Common myeloid progenitor, CD34-positive (primary cell): ENCODE data around the gene ZFAND3.

Source experiments
- CTCF ChIA-PET: fragments of 350-600 bp; sonication (Branson Sonifier 250); formaldehyde crosslinking; loops from one replicate; lab custom pipeline; 2021; ENCODE audit warnings: antibody characterized with exemption; lab: Charles Lee
- POLR2A ChIA-PET: fragments of 350-600 bp; sonication (Branson Sonifier 250); formaldehyde crosslinking; loops from one replicate; lab custom pipeline; 2021; ENCODE audit warnings: antibody characterized with exemption; lab: Charles Lee
- DNase-seq, 3 donors: peaks; one replicate each; pipeline versions ENCODE4 v3.0.0 to v3.0.0-alpha.2; 2013
- H3K27ac ChIP-seq, 2 experiments: 1 replicate in 1 of 2; 2 replicates in 1 of 2; pipeline ENCODE4 v1.7.0; 2013; ENCODE audit warnings: inconsistent platforms in 2 of 2, low read length in 2 of 2, mild to moderate bottlenecking in 2 of 2, low read depth in 1 of 2, moderate library complexity in 1 of 2; ENCODE audit not compliant: severe bottlenecking in 2 of 2, insufficient read depth in 1 of 2, poor library complexity in 1 of 2
- H3K27me3 ChIP-seq, 5 experiments: replicated peaks in 2 of 5; 1 replicate in 3 of 5; 2 replicates in 2 of 5; pipeline versions ENCODE4 v1.6.1 to v1.7.0; 2013; ENCODE audit warnings: low read length in 4 of 5, mild to moderate bottlenecking in 2 of 5, moderate library complexity in 2 of 5, inconsistent platforms in 1 of 5; ENCODE audit not compliant: insufficient read depth in 5 of 5, control insufficient read depth in 4 of 5
- H3K36me3 ChIP-seq, 4 experiments: 1 replicate in 2 of 4; 2 replicates in 2 of 4; pipeline versions ENCODE4 v1.6.1 to v1.7.0; 2013; ENCODE audit warnings: low read length in 3 of 4, control low read depth in 1 of 4, mild to moderate bottlenecking in 1 of 4; ENCODE audit not compliant: control insufficient read depth in 4 of 4, insufficient read depth in 4 of 4
- H3K4me1 ChIP-seq, 4 experiments: 1 replicate in 3 of 4; 2 replicates in 1 of 4; pipeline versions ENCODE4 v1.6.1 to v1.7.1; 2013; ENCODE audit warnings: low read length in 3 of 4, mild to moderate bottlenecking in 3 of 4, control low read depth in 1 of 4, inconsistent platforms in 1 of 4, moderate library complexity in 1 of 4; ENCODE audit not compliant: control insufficient read depth in 4 of 4, insufficient read depth in 4 of 4; ENCODE audit errors: control extremely low read depth in 1 of 4
- H3K4me3 ChIP-seq, 7 experiments: 1 replicate in 4 of 7; 2 replicates in 3 of 7; pipeline versions ENCODE4 v1.5.1 to v1.7.0; 2013; ENCODE audit warnings: mild to moderate bottlenecking in 7 of 7, low read length in 6 of 7, moderate library complexity in 6 of 7, inconsistent platforms in 2 of 7, low read depth in 2 of 7, control low read depth in 1 of 7; ENCODE audit not compliant: insufficient read depth in 4 of 7, control insufficient read depth in 1 of 7; ENCODE audit errors: extremely low read depth in 1 of 7
- H3K9me3 ChIP-seq, 5 experiments: 1 replicate in 4 of 5; 2 replicates in 1 of 5; pipeline versions ENCODE4 v1.6.1 to v1.7.1; 2013; ENCODE audit warnings: low read length in 4 of 5, mild to moderate bottlenecking in 2 of 5, inconsistent platforms in 1 of 5, low read depth in 1 of 5, moderate library complexity in 1 of 5; ENCODE audit not compliant: control insufficient read depth in 4 of 5, insufficient read depth in 2 of 5; ENCODE audit errors: control extremely low read depth in 1 of 5
- WGBS: methylation state at CpG from one replicate; pipeline ENCODE4 v1.1.5; 2013; ENCODE audit not compliant: insufficient coverage; 5-methylcytosine and 5-hydroxymethylcytosine counted together

Gene ZFAND3

DNA sequence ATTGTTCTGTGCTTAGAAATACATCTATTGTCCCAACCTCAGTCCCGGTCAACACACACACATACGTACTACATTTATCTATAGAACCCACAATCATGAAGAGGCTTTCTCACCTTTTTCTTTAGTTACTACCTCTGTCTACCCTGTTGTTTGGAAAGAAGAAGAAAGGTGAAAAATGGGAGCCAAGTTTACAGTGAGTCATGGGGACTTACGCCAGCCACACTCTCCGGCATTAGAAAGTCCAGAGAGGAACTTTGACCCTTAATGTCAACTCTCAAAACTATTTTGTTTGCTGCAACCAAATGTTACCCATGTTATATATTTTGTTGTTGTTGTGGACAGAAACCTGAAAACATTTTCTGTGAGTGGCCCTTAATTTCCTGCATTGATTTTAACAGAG is 259.1 kb downstream of the ZFAND3 start:
- H3K27me3 ChIP-seq: no peaks in the 10 kb centered on the region
- no peak overlapping the region for H3K4me3 ChIP-seq
- ChIA-PET CTCF (no interaction called here), POLR2A (no interaction called here)
- peaks cover 10 to 19% (median 14%) of the 10 kb centered on the region in 4 experiments for H3K36me3 ChIP-seq
- no peak overlapping the region for H3K27ac ChIP-seq
- peaks cover 0 to 4% (median 2%) of the 10 kb centered on the region in 5 experiments for H3K9me3 ChIP-seq
- DNase-seq: no peak
- no peaks in the 10 kb centered on the region for H3K4me1 ChIP-seq
- WGBS: no CpG with 5 or more reads among the region's 4 CpGs

DNA sequence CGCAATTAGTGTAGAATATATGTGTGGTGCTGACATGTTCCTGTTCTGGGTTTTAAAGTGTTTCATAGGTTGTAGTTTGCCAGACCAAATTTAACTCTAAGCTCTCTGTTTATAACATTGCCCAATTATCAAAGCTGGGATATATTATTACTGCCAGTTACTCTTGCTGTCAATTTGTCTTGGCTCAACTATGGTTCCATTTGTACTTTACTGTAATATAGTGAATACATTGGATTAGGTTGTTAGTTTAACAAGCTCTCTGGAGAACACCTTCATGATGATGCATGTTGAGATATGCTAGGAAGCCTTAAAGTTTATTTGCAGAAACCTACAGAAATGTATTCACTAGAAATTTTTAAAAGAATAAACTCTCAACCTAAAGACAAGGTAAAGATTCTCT is 259.6 kb downstream of the ZFAND3 start:
- Histone ChIP-seq H3K4me3 (no peak overlapping the region), H3K9me3 (peaks cover 0 to 4% (median 2%) of the 10 kb centered on the region in 5 experiments), H3K27me3 (no peaks in the 10 kb centered on the region), H3K27ac (no peak overlapping the region), H3K4me1 (no peaks in the 10 kb centered on the region), H3K36me3 (peaks cover 10 to 19% (median 14%) of the 10 kb centered on the region in 4 experiments)
- no CpG with 5 or more reads among the region's 1 CpG for WGBS
- ChIA-PET POLR2A (no interaction called here), CTCF (no interaction called here)
- DNase-seq: no peak

DNA sequence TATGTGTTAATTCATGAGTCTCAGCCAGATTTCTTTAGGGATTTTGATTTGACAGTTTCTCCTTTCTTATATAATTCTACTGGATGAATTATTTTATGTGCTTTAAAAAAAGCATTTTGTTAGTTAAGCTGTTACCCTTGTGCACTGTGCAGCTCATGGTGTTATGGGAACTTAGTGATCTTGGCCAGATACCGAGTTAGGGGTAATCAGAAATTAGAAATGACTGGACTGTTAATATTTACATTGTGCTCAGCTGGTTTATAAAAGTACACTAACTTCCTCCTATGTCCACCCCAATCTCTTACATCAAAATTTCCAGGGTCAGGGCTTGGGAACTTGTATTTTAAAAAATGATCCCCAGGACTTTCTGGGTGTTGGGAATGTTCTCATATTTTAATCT is 260.0 kb downstream of the ZFAND3 start:
- no peaks in the 10 kb centered on the region for H3K4me1 ChIP-seq
- ChIA-PET POLR2A (no interaction called here), CTCF (no interaction called here)
- no CpG with 5 or more reads among the region's 1 CpG for WGBS
- H3K36me3 ChIP-seq: peaks cover 10 to 19% (median 15%) of the 10 kb centered on the region in 4 experiments
- H3K27ac ChIP-seq: no peak overlapping the region
- peaks cover 0 to 2% (median 2%) of the 10 kb centered on the region in 5 experiments for H3K9me3 ChIP-seq
- H3K4me3 ChIP-seq: no peak overlapping the region
- no peak for DNase-seq
- no peaks in the 10 kb centered on the region for H3K27me3 ChIP-seq

DNA sequence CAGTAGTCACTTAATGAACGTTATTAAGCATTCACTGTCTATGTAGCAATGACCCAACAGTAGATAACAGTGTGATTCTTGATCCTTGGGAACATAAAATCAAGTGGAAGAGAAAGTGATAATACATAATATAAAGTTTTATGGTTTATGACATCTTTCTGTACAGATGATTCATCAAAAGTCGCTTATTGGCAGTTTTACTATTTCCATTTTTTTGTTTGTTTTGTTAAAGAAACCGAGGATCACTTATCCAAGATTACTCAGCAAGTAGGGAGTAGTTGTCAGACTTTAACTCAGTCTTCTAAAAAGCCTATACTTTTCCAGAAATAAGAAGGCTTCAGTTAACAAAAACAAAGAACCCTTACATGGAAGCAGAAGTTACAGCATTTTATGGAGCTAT is 260.8 kb downstream of the ZFAND3 start:
- ChIA-PET CTCF (no interaction called here), POLR2A (no interaction called here)
- Histone ChIP-seq H3K9me3 (peaks cover 0 to under 1% (median 0%) of the 10 kb centered on the region in 5 experiments), H3K36me3 (peaks cover 5 to 22% (median 15%) of the 10 kb centered on the region in 4 experiments), H3K27me3 (no peaks in the 10 kb centered on the region), H3K4me1 (no peaks in the 10 kb centered on the region), H3K4me3 (no peak overlapping the region), H3K27ac (no peak overlapping the region)
- DNase-seq: no peak
- WGBS: no CpG with 5 or more reads among the region's 3 CpGs

DNA sequence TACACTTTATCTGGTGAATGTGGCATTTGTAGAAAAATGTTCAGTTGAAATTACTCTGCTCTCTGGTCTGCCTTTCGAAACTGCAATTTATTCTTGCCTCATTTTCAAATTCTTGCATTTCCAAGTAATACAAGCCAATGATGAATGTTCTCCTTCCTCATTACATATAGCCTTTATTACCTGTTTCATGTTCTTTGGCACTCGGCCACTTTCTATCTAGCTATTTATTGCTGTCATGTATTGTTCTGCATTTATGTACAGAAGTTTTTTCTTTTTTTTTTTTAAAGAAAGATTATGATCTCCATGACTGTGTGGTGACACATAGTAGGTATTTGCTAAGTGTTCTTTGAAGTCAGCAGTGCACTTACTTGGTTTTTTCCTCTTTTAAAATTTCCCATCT is 261.4 kb downstream of the ZFAND3 start:
- POLR2A ChIA-PET: no interaction called here
- 80% methylated on average over 1 of the region's 2 CpGs for WGBS
- H3K9me3 ChIP-seq: no peaks in the 10 kb centered on the region
- H3K36me3 ChIP-seq: peaks cover 5 to 24% (median 16%) of the 10 kb centered on the region in 4 experiments
- H3K4me3 ChIP-seq: no peak overlapping the region
- no peaks in the 10 kb centered on the region for H3K4me1 ChIP-seq
- H3K27ac ChIP-seq: no peak overlapping the region
- DNase-seq: peak; percentile 2 to 63 (median 59)
- CTCF ChIA-PET: no interaction called here
- H3K27me3 ChIP-seq: no peaks in the 10 kb centered on the region

DNA sequence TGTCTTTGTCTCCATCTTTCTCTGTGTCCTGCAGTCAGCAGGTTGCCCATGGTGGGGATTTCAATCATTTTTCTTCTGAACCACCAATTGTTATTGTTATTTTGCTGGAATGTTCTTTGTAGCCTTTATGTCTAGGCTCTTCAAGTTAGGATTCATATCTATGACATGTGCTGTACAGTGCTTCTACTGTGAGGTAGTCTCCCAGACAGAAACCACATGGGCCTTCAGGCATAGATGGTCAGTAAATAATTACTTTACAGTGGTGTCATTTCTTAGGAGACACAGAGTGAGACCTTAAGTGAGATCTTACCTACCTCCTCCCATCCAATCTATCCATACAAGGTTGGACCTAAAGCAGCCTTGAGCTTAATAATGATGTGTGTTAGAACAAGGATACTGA is 265.5 kb downstream of the ZFAND3 start:
- ChIA-PET CTCF (interaction anchor here (1.4 kb wide), 1 partner anchor 9 kb away, joined by 3 read pairs; no protein-coding TSS in a partner anchor), POLR2A (no interaction called here)
- H3K36me3 ChIP-seq: peaks cover 2 to 24% (median 14%) of the 10 kb centered on the region in 4 experiments
- no peak overlapping the region for H3K27ac ChIP-seq
- no peaks in the 10 kb centered on the region for H3K27me3 ChIP-seq
- H3K4me3 ChIP-seq: no peak overlapping the region
- H3K4me1 ChIP-seq: no peaks in the 10 kb centered on the region
- no peak for DNase-seq
- H3K9me3 ChIP-seq: no peaks in the 10 kb centered on the region

DNA sequence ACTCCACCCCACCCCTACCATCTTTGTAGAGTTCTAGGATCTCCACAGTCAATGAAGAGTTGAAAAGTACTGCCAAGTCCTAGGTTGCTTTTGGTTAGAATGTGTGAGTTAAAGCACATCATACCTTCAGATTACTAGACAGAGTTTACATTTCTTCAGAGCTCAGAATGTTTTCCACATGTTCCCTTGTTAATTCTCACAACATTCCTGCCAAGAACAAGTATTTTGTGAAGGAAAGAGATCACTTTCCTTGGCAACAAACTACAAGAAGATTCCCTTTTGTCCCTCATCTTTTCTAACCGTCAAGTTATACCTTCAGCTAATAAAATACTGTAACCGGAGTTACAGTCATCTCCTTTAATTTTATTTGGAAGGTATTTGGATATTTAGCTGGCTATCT is 266.8 kb downstream of the ZFAND3 start:
- Histone ChIP-seq H3K36me3 (peaks cover 2 to 24% (median 14%) of the 10 kb centered on the region in 4 experiments), H3K4me3 (no peak overlapping the region), H3K4me1 (no peaks in the 10 kb centered on the region), H3K27ac (no peak overlapping the region), H3K27me3 (no peaks in the 10 kb centered on the region), H3K9me3 (no peaks in the 10 kb centered on the region)
- WGBS: no CpG with 5 or more reads among the region's 2 CpGs
- CTCF ChIA-PET: interaction anchor here (1.4 kb wide), 1 partner anchor 8 kb away, joined by 3 read pairs; no protein-coding TSS in a partner anchor
- POLR2A ChIA-PET: interaction anchor here (0.6 kb wide), 1 partner anchor 406 kb away, joined by 3 read pairs; no protein-coding TSS in a partner anchor
- DNase-seq: no peak
